HCT116 (cell line): ENCODE measurements around the gene GNB1L. TPM values are rescaled to one million over a fixed set of nuclear protein-coding genes. Genes with fewer than 3 reads are reported as not detected.

Source experiments
- ATAC-seq: fragments of 200-7000 bp; cut with Tn5 transposase; 2 replicates; pipeline ENCODE4 v1.9.1; 2020; ENCODE audit warnings: mild to moderate bottlenecking, moderate library complexity
- BruUV-seq: library from RNA; stranded (reverse); fragments of 400-500 nt; replicated peaks from 2 replicates; lab custom pipeline; 2021; lab: Mats Ljungman, UMichigan
- CTCF ChIA-PET: fragments of 300-600 bp; sonication (Branson Sonifier 250); formaldehyde crosslinking; loops from one replicate; lab custom pipeline; 2021; ENCODE audit warnings: antibody characterized with exemption; lab: Charles Lee
- POLR2A ChIA-PET: fragments of 300-600, 350-600 bp; sonication (Branson Sonifier 250); formaldehyde crosslinking; loops from one replicate; lab custom pipeline; 2021; ENCODE audit warnings: antibody characterized with exemption; lab: Charles Lee
- RAD21 ChIA-PET, 2 experiments: fragments of 300-600 bp; sonication (Branson Sonifier 250); formaldehyde crosslinking; loops; one replicate each; lab custom pipeline; 2023; ENCODE audit warnings: low total read pairs in 2 of 2; ENCODE audit not compliant: uncharacterized antibody in 2 of 2, unreplicated experiment in 2 of 2, low non-redundant PET in 1 of 2; lab: Charles Lee
- DNase-seq: peaks from one replicate; pipeline ENCODE4 v3.0.0-alpha.2; 2010; ENCODE audit warnings: low read depth, low spot score
- H2AFZ ChIP-seq: fragments of 200-600 bp; shearing (Covaris generic), sonication (generic); 2 replicates; pipeline ENCODE4 v1.6.1; 2017; ENCODE audit warnings: low read depth, mixed run types, mixed read lengths, antibody characterized with exemption, low read length; ENCODE audit not compliant: poor library complexity, severe bottlenecking
- H3K27ac ChIP-seq: 2 replicates; pipeline ENCODE4 v1.5.1; 2012; ENCODE audit warnings: low read depth, low read length
- H3K27me3 ChIP-seq: fragments of 200-600 bp; sonication (generic); 2 replicates; pipeline ENCODE4 v1.6.1; 2016; ENCODE audit warnings: mixed run types, low read length, mixed read lengths; ENCODE audit not compliant: insufficient read depth
- H3K36me3 ChIP-seq, 2 experiments: fragments of 200-500 bp in 1 of 2; fragments of 200-600 bp in 1 of 2; sonication (Bioruptor generic) in 1 of 2; sonication (generic) in 1 of 2; 2 replicates each; pipeline versions ENCODE4 v1.5.1 to v1.6.1; 2014 to 2016; ENCODE audit warnings: low read length in 2 of 2, inconsistent platforms in 1 of 2, mixed read lengths in 1 of 2, mixed run types in 1 of 2; ENCODE audit not compliant: insufficient read depth in 2 of 2, control insufficient read depth in 1 of 2
- H3K4me1 ChIP-seq, 2 experiments: fragments of 200-600 bp in 1 of 2; sonication (generic) in 1 of 2; 2 replicates each; pipeline versions ENCODE4 v1.5.1 to v1.6.1; 2012 to 2017; ENCODE audit warnings: low read length in 2 of 2, inconsistent platforms in 1 of 2, mild to moderate bottlenecking in 1 of 2, mixed read lengths in 1 of 2, mixed run types in 1 of 2, moderate library complexity in 1 of 2; ENCODE audit not compliant: insufficient read depth in 2 of 2, control insufficient read depth in 1 of 2
- H3K4me2 ChIP-seq: fragments of 200-600 bp; sonication (generic); 2 replicates; pipeline ENCODE4 v1.6.1; 2017; ENCODE audit warnings: mixed run types, low read length, mixed read lengths
- H3K4me3 ChIP-seq, 2 experiments: fragments of 200-600 bp in 1 of 2; sonication (generic) in 1 of 2; replicated peaks in 1 of 2; 2 replicates each; pipeline ENCODE4 v1.5.1; 2011 to 2016; ENCODE audit warnings: low read length in 2 of 2, control low read depth in 1 of 2, low read depth in 1 of 2, mild to moderate bottlenecking in 1 of 2, mixed read lengths in 1 of 2, mixed run types in 1 of 2
- H3K79me2 ChIP-seq: fragments of 200-600 bp; sonication (generic); 2 replicates; pipeline ENCODE4 v1.6.1; 2017; ENCODE audit warnings: mild to moderate bottlenecking, mixed run types, low read length, moderate library complexity, mixed read lengths; ENCODE audit not compliant: insufficient read depth
- H3K9ac ChIP-seq: fragments of 200-600 bp; sonication (generic); 2 replicates; pipeline ENCODE4 v1.6.1; 2016; ENCODE audit warnings: low read length, mixed read lengths
- H3K9me2 ChIP-seq: fragments of 200-600 bp; sonication (generic), shearing (Covaris generic); 2 replicates; pipeline ENCODE4 v1.6.1; 2017; ENCODE audit warnings: mixed run types, mild to moderate bottlenecking, moderate library complexity; ENCODE audit not compliant: insufficient read depth
- H3K9me3 ChIP-seq, 2 experiments: fragments of 200-500 bp in 1 of 2; fragments of 200-600 bp in 1 of 2; sonication (Bioruptor generic) in 1 of 2; sonication (generic) in 1 of 2; 2 replicates each; pipeline ENCODE4 v1.6.1; 2014 to 2017; ENCODE audit warnings: low read length in 2 of 2, mixed read lengths in 2 of 2, inconsistent platforms in 1 of 2, low read depth in 1 of 2, mild to moderate bottlenecking in 1 of 2, mixed run types in 1 of 2, moderate library complexity in 1 of 2; ENCODE audit not compliant: control insufficient read depth in 1 of 2, insufficient read depth in 1 of 2
- H4K20me1 ChIP-seq: fragments of 200-600 bp; sonication (generic), shearing (Covaris generic); 2 replicates; pipeline ENCODE4 v1.6.1; 2017; ENCODE audit warnings: mixed run types, mild to moderate bottlenecking, moderate library complexity; ENCODE audit not compliant: insufficient read depth
- CEBPB ChIP-seq: IDR thresholded peaks from 2 replicates; pipeline ENCODE4 v1.6.1; 2012; ENCODE audit warnings: low read depth
- EZH2 ChIP-seq: fragments of 200-600 bp; sonication (generic); IDR thresholded peaks from 2 replicates; pipeline ENCODE4 v1.6.1; 2017; ENCODE audit warnings: antibody characterized with exemption, mixed run types
- EZH2phosphoT487 ChIP-seq: fragments of 200-600 bp; IDR thresholded peaks from 2 replicates; pipeline ENCODE4 v1.6.1; 2018; ENCODE audit warnings: antibody characterized with exemption, borderline replicate concordance
- FOSL1 ChIP-seq: IDR thresholded peaks from 2 replicates; pipeline ENCODE4 v1.6.1; 2012; ENCODE audit warnings: low read depth
- POLR2AphosphoS5 ChIP-seq: IDR thresholded peaks from 2 replicates; pipeline ENCODE4 v1.6.1; 2011; ENCODE audit warnings: mild to moderate bottlenecking, low read depth, low read length, moderate library complexity
- SIN3A ChIP-seq: IDR thresholded peaks from 2 replicates; pipeline ENCODE4 v1.6.1; 2012; ENCODE audit warnings: low read depth
- SP1 ChIP-seq: IDR thresholded peaks from 2 replicates; pipeline ENCODE4 v1.6.1; 2012; ENCODE audit warnings: low read depth
- ZFX ChIP-seq: fragments of 450-650 bp; IDR thresholded peaks from 2 replicates; pipeline ENCODE4 v1.6.1; 2017
- intact Hi-C: fragments of 100-400 bp; cut with micrococcal nuclease; formaldehyde crosslinking; loops from 2 replicates; pipeline ENCODE4 v1.10.0; 2022
- total RNA-seq: library from RNA; stranded (reverse); gene quantifications from one replicate; pipeline ENCODE4 v1.2.1, GENCODE V29; 2021; ENCODE audit not compliant: unreplicated experiment
- TF ChIP-seq, protein P1 (sequence below): IDR thresholded peaks from 2 replicates; pipeline ENCODE4 v1.6.1; 2011; ENCODE audit warnings: mild to moderate bottlenecking, low read length, moderate library complexity; ENCODE audit not compliant: insufficient replicate concordance; ENCODE audit errors: extremely low read depth
- TF ChIP-seq, protein P2 (sequence below): IDR thresholded peaks from 2 replicates; pipeline ENCODE4 v1.6.1; 2012; ENCODE audit warnings: low read depth
- TF ChIP-seq, protein P3 (sequence below): IDR thresholded peaks from 2 replicates; pipeline ENCODE4 v1.6.1; 2012
- TF ChIP-seq, protein P4 (sequence below): IDR thresholded peaks from 2 replicates; pipeline ENCODE4 v1.6.1; 2012

GNB1L gene
- total RNA-seq, 1 experiment from 2014 or later: 12.1 TPM

DNA sequence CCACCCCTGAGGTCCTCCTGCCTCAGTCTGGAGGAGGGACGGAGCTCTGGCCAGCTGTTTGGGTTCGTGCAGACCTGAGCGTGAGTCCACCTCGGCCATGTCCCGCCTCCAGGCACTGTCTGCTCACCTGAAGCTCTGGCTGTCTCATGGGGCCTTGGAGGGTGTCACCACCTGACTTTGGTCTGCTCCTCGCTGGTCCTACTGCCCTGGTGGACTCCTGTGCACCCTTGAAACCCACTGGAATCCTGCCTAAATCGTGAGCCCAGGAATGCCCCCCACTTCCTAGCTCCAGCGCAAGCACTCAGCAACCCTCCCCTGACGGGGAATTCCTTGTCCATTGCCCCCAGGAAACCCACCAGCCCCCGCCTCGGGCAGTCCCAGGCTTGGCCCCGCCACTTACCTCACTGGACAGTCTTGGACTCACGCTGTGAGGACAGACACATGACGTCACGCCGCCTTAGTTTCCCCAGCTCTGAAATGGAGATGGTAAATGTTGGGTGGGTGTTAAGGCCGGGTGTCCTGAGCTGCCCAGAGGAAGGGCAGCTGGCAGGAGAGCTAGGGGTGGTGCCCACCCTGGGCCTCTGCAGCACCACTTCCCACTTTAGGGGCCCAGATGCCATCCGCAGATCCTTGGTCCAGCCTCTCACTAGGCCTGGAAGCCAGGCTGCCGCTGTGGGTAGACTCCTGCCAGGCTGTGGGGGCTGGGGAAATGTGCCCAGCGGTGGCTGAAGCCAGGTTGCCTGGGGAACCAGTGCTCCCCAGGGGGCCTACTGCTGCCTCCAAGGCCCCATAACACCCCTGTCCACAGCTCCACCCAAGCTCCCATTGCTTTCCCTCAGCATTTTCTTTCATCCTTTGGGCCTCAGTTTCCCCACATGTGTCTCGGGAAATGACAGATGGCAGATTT is 112.3 kb downstream of the GNB1L start:
- ChIA-PET CTCF (interaction anchor here (1.0 to 3.5 kb wide), 2 partner anchors 12 to 168 kb away, joined by 3 to 14 read pairs; no protein-coding TSS in a partner anchor), RAD21 (no interaction called here), POLR2A (no interaction called here)
- TF ChIP-seq SIN3A: no peak
- TF ChIP-seq EZH2phosphoT487: no peak
- TF ChIP-seq, protein P1, sequence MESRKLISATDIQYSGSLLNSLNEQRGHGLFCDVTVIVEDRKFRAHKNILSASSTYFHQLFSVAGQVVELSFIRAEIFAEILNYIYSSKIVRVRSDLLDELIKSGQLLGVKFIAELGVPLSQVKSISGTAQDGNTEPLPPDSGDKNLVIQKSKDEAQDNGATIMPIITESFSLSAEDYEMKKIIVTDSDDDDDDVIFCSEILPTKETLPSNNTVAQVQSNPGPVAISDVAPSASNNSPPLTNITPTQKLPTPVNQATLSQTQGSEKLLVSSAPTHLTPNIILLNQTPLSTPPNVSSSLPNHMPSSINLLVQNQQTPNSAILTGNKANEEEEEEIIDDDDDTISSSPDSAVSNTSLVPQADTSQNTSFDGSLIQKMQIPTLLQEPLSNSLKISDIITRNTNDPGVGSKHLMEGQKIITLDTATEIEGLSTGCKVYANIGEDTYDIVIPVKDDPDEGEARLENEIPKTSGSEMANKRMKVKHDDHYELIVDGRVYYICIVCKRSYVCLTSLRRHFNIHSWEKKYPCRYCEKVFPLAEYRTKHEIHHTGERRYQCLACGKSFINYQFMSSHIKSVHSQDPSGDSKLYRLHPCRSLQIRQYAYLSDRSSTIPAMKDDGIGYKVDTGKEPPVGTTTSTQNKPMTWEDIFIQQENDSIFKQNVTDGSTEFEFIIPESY: no peak
- TF ChIP-seq FOSL1: no peak
- TF ChIP-seq CEBPB: no peak
- TF ChIP-seq, protein P2, sequence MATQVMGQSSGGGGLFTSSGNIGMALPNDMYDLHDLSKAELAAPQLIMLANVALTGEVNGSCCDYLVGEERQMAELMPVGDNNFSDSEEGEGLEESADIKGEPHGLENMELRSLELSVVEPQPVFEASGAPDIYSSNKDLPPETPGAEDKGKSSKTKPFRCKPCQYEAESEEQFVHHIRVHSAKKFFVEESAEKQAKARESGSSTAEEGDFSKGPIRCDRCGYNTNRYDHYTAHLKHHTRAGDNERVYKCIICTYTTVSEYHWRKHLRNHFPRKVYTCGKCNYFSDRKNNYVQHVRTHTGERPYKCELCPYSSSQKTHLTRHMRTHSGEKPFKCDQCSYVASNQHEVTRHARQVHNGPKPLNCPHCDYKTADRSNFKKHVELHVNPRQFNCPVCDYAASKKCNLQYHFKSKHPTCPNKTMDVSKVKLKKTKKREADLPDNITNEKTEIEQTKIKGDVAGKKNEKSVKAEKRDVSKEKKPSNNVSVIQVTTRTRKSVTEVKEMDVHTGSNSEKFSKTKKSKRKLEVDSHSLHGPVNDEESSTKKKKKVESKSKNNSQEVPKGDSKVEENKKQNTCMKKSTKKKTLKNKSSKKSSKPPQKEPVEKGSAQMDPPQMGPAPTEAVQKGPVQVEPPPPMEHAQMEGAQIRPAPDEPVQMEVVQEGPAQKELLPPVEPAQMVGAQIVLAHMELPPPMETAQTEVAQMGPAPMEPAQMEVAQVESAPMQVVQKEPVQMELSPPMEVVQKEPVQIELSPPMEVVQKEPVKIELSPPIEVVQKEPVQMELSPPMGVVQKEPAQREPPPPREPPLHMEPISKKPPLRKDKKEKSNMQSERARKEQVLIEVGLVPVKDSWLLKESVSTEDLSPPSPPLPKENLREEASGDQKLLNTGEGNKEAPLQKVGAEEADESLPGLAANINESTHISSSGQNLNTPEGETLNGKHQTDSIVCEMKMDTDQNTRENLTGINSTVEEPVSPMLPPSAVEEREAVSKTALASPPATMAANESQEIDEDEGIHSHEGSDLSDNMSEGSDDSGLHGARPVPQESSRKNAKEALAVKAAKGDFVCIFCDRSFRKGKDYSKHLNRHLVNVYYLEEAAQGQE: no peak
- TF ChIP-seq POLR2AphosphoS5: no peak
- TF ChIP-seq SP1: no peak
- no peak for TF ChIP-seq EZH2
- TF ChIP-seq, protein P3, sequence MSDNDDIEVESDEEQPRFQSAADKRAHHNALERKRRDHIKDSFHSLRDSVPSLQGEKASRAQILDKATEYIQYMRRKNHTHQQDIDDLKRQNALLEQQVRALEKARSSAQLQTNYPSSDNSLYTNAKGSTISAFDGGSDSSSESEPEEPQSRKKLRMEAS: no peak
- TF ChIP-seq, protein P4, sequence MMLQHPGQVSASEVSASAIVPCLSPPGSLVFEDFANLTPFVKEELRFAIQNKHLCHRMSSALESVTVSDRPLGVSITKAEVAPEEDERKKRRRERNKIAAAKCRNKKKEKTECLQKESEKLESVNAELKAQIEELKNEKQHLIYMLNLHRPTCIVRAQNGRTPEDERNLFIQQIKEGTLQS: no peak
- TF ChIP-seq ZFX: no peak
- Histone ChIP-seq H3K27ac (no peak overlapping the region), H3K79me2 (no peaks in the 10 kb centered on the region), H3K4me3 (no peak overlapping the region), H3K4me2 (no peak overlapping the region), H3K9ac (no peak overlapping the region), H2AFZ (no peak overlapping the region), H3K4me1 (no peaks in the 10 kb centered on the region), H4K20me1 (no peaks in the 10 kb centered on the region), H3K27me3 (no peaks in the 10 kb centered on the region), H3K9me3 (no peaks in the 10 kb centered on the region), H3K9me2 (no peaks in the 10 kb centered on the region), H3K36me3 (no peaks in the 10 kb centered on the region)
- no peak for ATAC-seq
- no peak for DNase-seq
- intact Hi-C loops: no loop called here
- no TSS peak for BruUV-seq
